Ovary (tissue), 3 donors: ENCODE measurements around the gene RPL18A.

Experiments used
- EP300 ChIP-seq: sonication (generic); formaldehyde crosslinking; IDR thresholded peaks from one replicate; pipeline ENCODE4 v1.6.1; 2017; ENCODE audit warnings: antibody characterized with exemption
- POLR2A ChIP-seq: fragments of 450-650 bp; IDR thresholded peaks from one replicate; pipeline ENCODE4 v1.6.1; 2017; ENCODE audit warnings: antibody characterized with exemption, mild to moderate bottlenecking, moderate library complexity
- TF ChIP-seq, protein P1 (sequence below), 3 donors: fragments of 450-650 bp in 2 of 3; fragments of 200-600 bp in 1 of 3; IDR thresholded peaks; one replicate each; pipeline versions ENCODE4 v1.5.1 to v1.8.0; 2016 to 2022; ENCODE audit warnings: antibody characterized with exemption in 3 of 3, mild to moderate bottlenecking in 1 of 3
- donor health status: DM: no; HTN: no; CAD: no.

GRCh38 chr19:17848595-17849292 is 11.0 kb upstream of the RPL18A start:
- TF ChIP-seq, protein P1, sequence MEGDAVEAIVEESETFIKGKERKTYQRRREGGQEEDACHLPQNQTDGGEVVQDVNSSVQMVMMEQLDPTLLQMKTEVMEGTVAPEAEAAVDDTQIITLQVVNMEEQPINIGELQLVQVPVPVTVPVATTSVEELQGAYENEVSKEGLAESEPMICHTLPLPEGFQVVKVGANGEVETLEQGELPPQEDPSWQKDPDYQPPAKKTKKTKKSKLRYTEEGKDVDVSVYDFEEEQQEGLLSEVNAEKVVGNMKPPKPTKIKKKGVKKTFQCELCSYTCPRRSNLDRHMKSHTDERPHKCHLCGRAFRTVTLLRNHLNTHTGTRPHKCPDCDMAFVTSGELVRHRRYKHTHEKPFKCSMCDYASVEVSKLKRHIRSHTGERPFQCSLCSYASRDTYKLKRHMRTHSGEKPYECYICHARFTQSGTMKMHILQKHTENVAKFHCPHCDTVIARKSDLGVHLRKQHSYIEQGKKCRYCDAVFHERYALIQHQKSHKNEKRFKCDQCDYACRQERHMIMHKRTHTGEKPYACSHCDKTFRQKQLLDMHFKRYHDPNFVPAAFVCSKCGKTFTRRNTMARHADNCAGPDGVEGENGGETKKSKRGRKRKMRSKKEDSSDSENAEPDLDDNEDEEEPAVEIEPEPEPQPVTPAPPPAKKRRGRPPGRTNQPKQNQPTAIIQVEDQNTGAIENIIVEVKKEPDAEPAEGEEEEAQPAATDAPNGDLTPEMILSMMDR (IDR thresholded peaks at IDR 0.05) = no peak
- no peak for TF ChIP-seq POLR2A
- no peak for TF ChIP-seq EP300
